Hepatocyte (in vitro differentiated cells): ENCODE measurements around the gene HERC2.

Source experiments
- EZH2phosphoT487 ChIP-seq: fragments of 200-600 bp; sonication (generic); IDR thresholded peaks from one replicate; pipeline ENCODE4 v1.6.1; 2018; ENCODE audit warnings: antibody characterized with exemption, mild to moderate bottlenecking, low read depth, moderate library complexity; ENCODE audit not compliant: unreplicated experiment, severe bottlenecking
- TF ChIP-seq, protein P1 (sequence below): fragments of 200-600 bp; sonication (generic); IDR thresholded peaks from 2 replicates; pipeline ENCODE4 v1.5.1; 2016; ENCODE audit warnings: antibody characterized with exemption, mild to moderate bottlenecking; ENCODE audit not compliant: poor library complexity

DNA sequence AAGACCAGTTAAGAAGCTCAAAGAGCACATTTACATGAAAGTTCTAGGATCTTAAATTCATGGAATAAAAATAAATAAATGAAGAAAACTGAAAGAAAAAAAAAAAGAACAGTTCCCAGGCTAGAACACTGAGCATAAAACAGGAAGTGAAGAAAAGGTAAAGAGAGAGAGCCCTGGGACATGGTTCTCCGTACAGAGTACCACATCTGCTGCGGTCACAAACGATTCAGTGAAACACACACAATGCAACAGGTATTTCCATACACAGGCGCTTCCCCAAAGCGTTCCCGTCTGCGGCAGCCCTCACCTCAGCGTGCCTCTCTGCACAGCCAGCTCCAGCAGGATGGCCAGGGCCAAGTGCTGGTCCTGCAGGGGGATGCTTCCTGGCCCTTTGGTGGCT is 49.4 kb downstream of the HERC2 start:
- no peak for TF ChIP-seq EZH2phosphoT487
- TF ChIP-seq, protein P1, sequence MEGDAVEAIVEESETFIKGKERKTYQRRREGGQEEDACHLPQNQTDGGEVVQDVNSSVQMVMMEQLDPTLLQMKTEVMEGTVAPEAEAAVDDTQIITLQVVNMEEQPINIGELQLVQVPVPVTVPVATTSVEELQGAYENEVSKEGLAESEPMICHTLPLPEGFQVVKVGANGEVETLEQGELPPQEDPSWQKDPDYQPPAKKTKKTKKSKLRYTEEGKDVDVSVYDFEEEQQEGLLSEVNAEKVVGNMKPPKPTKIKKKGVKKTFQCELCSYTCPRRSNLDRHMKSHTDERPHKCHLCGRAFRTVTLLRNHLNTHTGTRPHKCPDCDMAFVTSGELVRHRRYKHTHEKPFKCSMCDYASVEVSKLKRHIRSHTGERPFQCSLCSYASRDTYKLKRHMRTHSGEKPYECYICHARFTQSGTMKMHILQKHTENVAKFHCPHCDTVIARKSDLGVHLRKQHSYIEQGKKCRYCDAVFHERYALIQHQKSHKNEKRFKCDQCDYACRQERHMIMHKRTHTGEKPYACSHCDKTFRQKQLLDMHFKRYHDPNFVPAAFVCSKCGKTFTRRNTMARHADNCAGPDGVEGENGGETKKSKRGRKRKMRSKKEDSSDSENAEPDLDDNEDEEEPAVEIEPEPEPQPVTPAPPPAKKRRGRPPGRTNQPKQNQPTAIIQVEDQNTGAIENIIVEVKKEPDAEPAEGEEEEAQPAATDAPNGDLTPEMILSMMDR = no peak
